Epithelial cell of esophagus (primary cell): Measurements from ENCODE around the gene GNAO1.

Experiments
- DNase-seq: peaks from one replicate; pipeline ENCODE4 v3.0.0; 2010; ENCODE audit warnings: low read depth
- H3K4me3 ChIP-seq: 2 replicates; pipeline ENCODE4 v1.5.1; 2011; ENCODE audit warnings: mild to moderate bottlenecking, low read length, control low read depth
- CTCF ChIP-seq: IDR thresholded peaks from 2 replicates; pipeline ENCODE4 v1.5.1; 2011; ENCODE audit warnings: low read depth, mild to moderate bottlenecking, low read length, control low read depth, inconsistent platforms; ENCODE audit not compliant: insufficient read depth; ENCODE audit errors: missing control alignments

The GNAO1 gene

GRCh38 chr16:56317998-56318826 is 126.9 kb downstream of the GNAO1 start:
- peak; percentile 75 for DNase-seq
- H3K4me3 ChIP-seq: peak overlapping the region; percentile 5
- peak; percentile 86 for TF ChIP-seq CTCF

- H3K4me3 ChIP-seq: no peak overlapping the region
- DNase-seq: no peak
- TF ChIP-seq CTCF: no peak
Measured at GRCh38 chr16:56318827-56319140, 127.5 kb downstream of the GNAO1 start.

GRCh38 chr16:56319376-56319775 is 128.1 kb downstream of the GNAO1 start:
- no peak for DNase-seq
- no peak for TF ChIP-seq CTCF
- no peak overlapping the region for H3K4me3 ChIP-seq

GRCh38 chr16:56320056-56320455 is 128.8 kb downstream of the GNAO1 start:
- no peak overlapping the region for H3K4me3 ChIP-seq
- DNase-seq: no peak
- TF ChIP-seq CTCF: no peak

GRCh38 chr16:56320811-56321558 is 129.7 kb downstream of the GNAO1 start:
- no peak overlapping the region for H3K4me3 ChIP-seq
- DNase-seq: no peak
- no peak for TF ChIP-seq CTCF

GRCh38 chr16:56321571-56321970 is 130.3 kb downstream of the GNAO1 start:
- no peak for TF ChIP-seq CTCF
- no peak overlapping the region for H3K4me3 ChIP-seq
- no peak for DNase-seq
